Gastroesophageal sphincter (tissue), 4 donors: ENCODE results near the gene SERPINA3. TPM values are rescaled to one million over a fixed set of nuclear protein-coding genes. Genes with fewer than 3 reads are reported as not detected.
A peak's percentile ranks its signal among the peaks of the same experiment; 100 is the strongest.

Source experiments
- ATAC-seq: fragments of 150-250 bp; one replicate; pipeline ENCODE4 v1.9.1; 2016; ENCODE audit warnings: mild to moderate bottlenecking, moderate library complexity
- H3K27ac ChIP-seq, 4 donors: fragments of 200-600 bp; sonication (generic) in 3 of 4; 1 replicate in 3 of 4; 2 replicates in 1 of 4; pipeline ENCODE4 v1.5.1; 2016 to 2019
- H3K27me3 ChIP-seq: fragments of 200-600 bp; sonication (generic); one replicate; pipeline ENCODE4 v1.5.1; 2019
- H3K36me3 ChIP-seq, 2 donors: fragments of 200-600 bp; sonication (generic); one replicate each; pipeline ENCODE4 v1.5.1; 2019; ENCODE audit warnings: control low read depth in 1 of 2
- H3K4me1 ChIP-seq, 3 donors: fragments of 200-600 bp; sonication (generic); 1 replicate in 2 of 3; 2 replicates in 1 of 3; pipeline ENCODE4 v1.5.1; 2016 to 2019; ENCODE audit warnings: control low read depth in 2 of 3
- H3K4me3 ChIP-seq, 2 donors: fragments of 200-600 bp; sonication (generic); one replicate each; pipeline ENCODE4 v1.5.1; 2019; ENCODE audit warnings: mild to moderate bottlenecking in 1 of 2, moderate library complexity in 1 of 2
- H3K9me3 ChIP-seq, 3 donors: fragments of 200-600 bp; sonication (generic); one replicate each; pipeline ENCODE4 v1.5.1; 2017 to 2019; ENCODE audit warnings: control low read depth in 2 of 3
- CTCF ChIP-seq, 4 experiments: fragments of 200-600 bp in 2 of 4; fragments of 450-650 bp in 2 of 4; sonication (generic) in 1 of 4; IDR thresholded peaks; one replicate each; pipeline ENCODE4 v1.5.1; 2017 to 2019; ENCODE audit warnings: antibody characterized with exemption in 4 of 4, mild to moderate bottlenecking in 2 of 4, moderate library complexity in 2 of 4
- EP300 ChIP-seq: sonication (generic); formaldehyde crosslinking; IDR thresholded peaks from one replicate; pipeline ENCODE4 v1.6.1; 2017; ENCODE audit warnings: antibody characterized with exemption, mild to moderate bottlenecking
- POLR2A ChIP-seq, 2 donors: fragments of 450-650 bp; IDR thresholded peaks; one replicate each; pipeline ENCODE4 v1.6.1; 2017; ENCODE audit warnings: antibody characterized with exemption in 2 of 2, mild to moderate bottlenecking in 2 of 2, moderate library complexity in 1 of 2
- POLR2AphosphoS5 ChIP-seq: sonication (generic); formaldehyde crosslinking; IDR thresholded peaks from one replicate; pipeline ENCODE4 v1.6.1; 2017; ENCODE audit warnings: antibody characterized with exemption
- WGBS, 2 donors: methylation state at CpG; one replicate each; pipeline ENCODE4 v1.1.5; 2018; ENCODE audit warnings: low coverage in 1 of 2; 5-methylcytosine and 5-hydroxymethylcytosine counted together
- total RNA-seq, 4 donors: library from RNA; depleted of rRNA; stranded (reverse); fragments of >200 nt; gene quantifications; one replicate each; pipeline ENCODE4 v1.1.0, GENCODE V29; 2016

SERPINA3 gene
- total RNA-seq, 4 donors from 2014 or later, result 58.4 to 263 (median 215) TPM

DNA sequence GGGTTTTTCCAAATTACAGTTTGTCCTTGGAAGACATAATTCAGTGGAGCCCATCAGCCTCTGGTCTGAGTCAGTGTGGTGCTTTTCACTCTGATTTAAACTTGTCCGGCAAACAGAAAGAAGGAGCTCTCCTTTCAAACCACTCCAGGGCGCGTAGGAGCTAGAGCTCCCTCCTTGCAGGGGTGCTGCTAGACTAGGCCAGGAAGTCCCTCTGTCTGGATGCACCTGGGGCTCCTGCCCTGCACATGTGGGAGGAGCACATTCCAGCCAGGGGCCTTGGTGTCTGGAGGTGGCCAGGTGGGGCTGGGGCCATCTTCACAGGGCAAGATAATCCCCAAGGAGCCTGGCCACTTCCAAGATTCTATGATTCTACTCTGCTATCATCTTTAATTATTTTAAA lies 3.1 kb downstream of the SERPINA3 start:
- Histone ChIP-seq H3K4me1 (peaks cover 0 to 16% (median 0%) of the 10 kb centered on the region in 3 donors), H3K27ac (no peak overlapping the region), H3K27me3 (no peaks in the 10 kb centered on the region), H3K4me3 (peak overlapping the region in 1 of 2 donors; percentile 21), H3K9me3 (peaks cover 0 to 40% (median 2%) of the 10 kb centered on the region in 3 donors), H3K36me3 (peaks cover 0 to 23% of the 10 kb centered on the region in 2 donors)
- TF ChIP-seq POLR2A (IDR thresholded peaks at IDR 0.05) (no peak), POLR2AphosphoS5 (no peak), EP300 (no peak), CTCF (IDR thresholded peaks at IDR 0.05) (no peak)
- ATAC-seq, result no peak
- no CpG with 5 or more reads among the region's 3 CpGs for WGBS, 2 donors

DNA sequence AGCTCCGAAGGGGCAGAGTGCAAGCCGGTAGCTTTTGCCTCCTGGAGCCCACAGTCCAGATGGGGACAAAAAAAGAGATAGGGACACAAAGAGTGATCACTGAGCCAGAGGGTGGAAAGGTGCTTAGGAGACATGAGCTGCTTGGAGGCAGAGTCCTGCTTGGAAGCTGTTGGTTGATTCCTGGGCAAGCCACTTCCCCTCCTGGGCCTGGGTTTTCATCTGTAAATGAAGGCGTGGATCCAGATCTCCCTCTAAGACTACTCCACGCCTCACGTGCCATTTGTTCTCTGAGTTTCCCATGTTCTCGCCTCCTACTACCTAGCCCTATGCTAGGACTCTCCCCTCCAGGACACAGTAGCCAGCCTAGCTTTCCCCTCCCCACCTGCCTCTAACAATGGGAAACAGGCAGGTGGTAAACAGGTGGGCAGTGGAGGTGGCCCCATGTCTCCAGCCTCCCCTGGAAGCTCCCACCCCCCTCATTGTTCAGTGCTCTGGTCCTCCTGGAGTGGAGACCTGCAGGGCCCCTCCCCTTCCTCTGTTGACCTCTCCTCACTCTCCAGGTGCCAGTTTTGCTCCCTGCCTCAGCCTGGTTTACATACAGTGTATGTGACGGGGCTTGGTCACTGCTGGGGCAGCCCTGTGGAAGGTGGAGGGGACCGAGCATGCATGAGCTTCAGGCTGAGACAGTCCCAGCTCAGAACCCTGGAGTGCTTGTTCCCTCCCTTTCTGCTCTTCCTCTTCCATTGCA lies 3.8 kb downstream of the SERPINA3 start:
- H3K4me1 ChIP-seq, result peaks cover 0 to 16% (median 0%) of the 10 kb centered on the region in 3 donors
- 76 to 92% methylated on average over 2 to 6 of the region's 8 CpGs for WGBS, 2 donors
- no peak overlapping the region for H3K27ac ChIP-seq
- no peak for TF ChIP-seq POLR2A (IDR thresholded peaks at IDR 0.05)
- no peak for TF ChIP-seq POLR2AphosphoS5
- no peak for TF ChIP-seq CTCF (IDR thresholded peaks at IDR 0.05)
- no peak for TF ChIP-seq EP300
- no peaks in the 10 kb centered on the region for H3K27me3 ChIP-seq
- peaks cover 0 to 23% of the 10 kb centered on the region in 2 donors for H3K36me3 ChIP-seq
- H3K4me3 ChIP-seq, result peak overlapping the region in 1 of 2 donors; percentile 21
- ATAC-seq, result no peak
- H3K9me3 ChIP-seq, result peaks cover 0 to 40% (median 2%) of the 10 kb centered on the region in 3 donors

- Histone ChIP-seq H3K27me3 (no peaks in the 10 kb centered on the region), H3K27ac (no peak overlapping the region), H3K4me1 (peaks cover 0 to 13% (median 0%) of the 10 kb centered on the region in 3 donors), H3K36me3 (peaks cover 0 to 23% of the 10 kb centered on the region in 2 donors), H3K9me3 (peaks cover 0 to 40% (median 2%) of the 10 kb centered on the region in 3 donors), H3K4me3 (no peak overlapping the region)
- TF ChIP-seq EP300 (no peak), POLR2A (IDR thresholded peaks at IDR 0.05) (no peak), CTCF (IDR thresholded peaks at IDR 0.05) (no peak), POLR2AphosphoS5 (no peak)
- no peak for ATAC-seq
- WGBS, 2 donors, result 87% methylated on average over 5 of the region's 5 CpGs
Measured at GRCh38 chr14:94617366-94617941, 5.3 kb downstream of the SERPINA3 start.

DNA sequence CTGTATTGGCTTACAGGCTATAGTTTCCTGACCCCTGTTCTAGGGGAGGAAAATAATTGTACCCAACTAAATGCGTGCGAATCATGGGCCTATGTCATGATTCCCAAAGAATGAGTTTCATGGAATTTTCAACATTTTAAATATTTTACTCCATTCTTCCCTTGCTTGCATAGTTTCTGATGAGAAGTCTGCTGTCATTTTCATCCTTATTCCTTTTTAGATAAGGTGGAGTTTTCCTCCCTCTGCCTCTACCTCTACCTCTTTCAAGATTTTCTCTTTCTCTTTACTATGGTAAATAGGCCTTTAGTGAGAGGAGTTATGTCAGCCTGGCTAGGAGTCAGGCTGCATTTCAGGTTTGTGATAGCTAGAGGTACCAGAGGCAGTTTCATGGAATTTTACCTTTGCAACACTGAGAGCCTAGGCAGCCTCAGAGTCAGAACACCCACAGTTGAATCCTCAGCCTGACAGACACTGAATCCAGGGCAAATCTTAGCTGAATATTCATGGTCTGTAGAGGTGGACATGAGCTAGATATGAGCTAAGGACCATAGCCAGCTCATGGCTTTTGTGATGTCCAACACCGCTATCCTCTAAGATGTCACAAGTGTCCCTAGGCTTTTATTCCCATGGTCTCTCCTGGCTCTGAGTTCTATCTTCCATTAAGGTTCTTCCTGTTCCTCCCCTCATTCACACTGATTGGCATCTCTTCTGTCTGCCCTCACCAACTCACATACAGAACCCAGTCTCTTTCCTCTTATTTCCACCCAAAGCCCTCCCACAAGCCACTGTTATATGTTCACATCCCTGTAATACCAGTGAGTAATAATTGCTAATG lies 6.0 kb downstream of the SERPINA3 start:
- no peak for ATAC-seq
- peaks cover 0 to 8% (median 0%) of the 10 kb centered on the region in 3 donors for H3K4me1 ChIP-seq
- H3K27me3 ChIP-seq, result no peaks in the 10 kb centered on the region
- 83 to 97% methylated on average over 1 to 3 of the region's 3 CpGs for WGBS, 2 donors
- peaks cover 0 to 23% of the 10 kb centered on the region in 2 donors for H3K36me3 ChIP-seq
- H3K9me3 ChIP-seq, result peaks cover 0 to 40% (median 2%) of the 10 kb centered on the region in 3 donors
- H3K4me3 ChIP-seq, result no peak overlapping the region
- no peak for TF ChIP-seq CTCF (IDR thresholded peaks at IDR 0.05)
- no peak for TF ChIP-seq POLR2A (IDR thresholded peaks at IDR 0.05)
- TF ChIP-seq EP300, result no peak
- TF ChIP-seq POLR2AphosphoS5, result no peak
- no peak overlapping the region for H3K27ac ChIP-seq
